ENCODE data around the gene ZBTB11. TPM values are rescaled to one million over a fixed set of nuclear protein-coding genes. Genes with fewer than 3 reads are reported as not detected.
A peak's percentile ranks its signal among the peaks of the same experiment; 100 is the strongest.

ZBTB11 gene
- total and polyA plus RNA-seq, 2 of the 13 experiments (the other 11 are each of a cell fraction or from before 2014, with no cell fraction given): 5.9 to 18.1 TPM

DNA sequence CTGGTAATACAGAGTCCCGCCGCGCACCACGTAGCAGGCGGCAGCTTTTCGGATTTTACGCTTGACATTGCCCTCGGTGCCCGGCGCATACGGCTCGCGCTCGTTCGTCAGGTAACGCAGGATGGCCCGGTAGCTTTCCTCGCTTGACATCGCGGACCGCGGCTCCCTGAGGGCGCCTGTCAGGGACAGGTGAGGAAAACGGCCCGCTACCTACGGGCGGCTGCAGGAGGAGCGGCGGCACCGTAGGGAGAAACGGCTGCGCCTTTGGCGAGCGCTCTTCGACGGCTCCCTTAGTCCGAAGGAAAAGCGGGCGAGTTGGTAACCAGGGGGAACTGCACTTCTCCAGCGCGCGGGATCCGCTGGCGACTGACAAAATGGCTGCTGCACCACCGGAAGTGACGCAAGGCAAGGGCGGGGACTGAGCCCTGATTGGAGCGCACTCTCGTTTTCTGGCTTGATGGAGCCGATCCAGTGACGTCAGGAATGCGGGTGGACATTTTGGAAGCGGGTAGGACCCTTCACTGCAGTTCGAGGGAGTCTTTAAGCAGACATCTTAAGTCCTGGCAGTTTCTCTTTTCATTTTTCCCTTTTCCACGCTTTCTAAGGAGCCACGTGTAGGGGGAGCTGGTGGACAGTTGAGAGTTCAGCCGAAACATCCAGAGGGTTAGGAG lies at the start of gene ZBTB11 (continued):
- TF ChIP-seq GPN1 (CRISPR knock-in tag; IDR thresholded peaks at IDR 0.05; ENCODE audit: borderline replicate concordance) (no peak), ZNF441 (CRISPR knock-in tag; IDR thresholded peaks at IDR 0.05; ENCODE audit: borderline replicate concordance) (0 out of 2 replicates have a peak, but pooled peaks have one; percentile 52), SKI (IDR thresholded peaks at IDR 0.05; ENCODE audit: partially characterized antibody) (peak; percentile 13), ZNF142 (CRISPR knock-in tag; IDR thresholded peaks at IDR 0.05) (peak; percentile 73), NFIC (IDR thresholded peaks at IDR 0.05; ENCODE audit: low read length) (no peak), ZNF570 (CRISPR knock-in tag; IDR thresholded peaks at IDR 0.05; ENCODE audit: borderline replicate concordance) (no peak), SP5 (CRISPR knock-in tag; IDR thresholded peaks at IDR 0.05; ENCODE audit: borderline replicate concordance, low read depth) (no peak; the same call in 1 of the 2 replicates), HMG20B (CRISPR knock-in tag; conservative IDR thresholded peaks at IDR 0.05) (no peak), ZNF878 (CRISPR knock-in tag; IDR thresholded peaks at IDR 0.05) (no peak), HMGXB4 (CRISPR knock-in tag; IDR thresholded peaks at IDR 0.05; ENCODE audit: borderline replicate concordance in 1 of 2, low read depth in 1 of 2) (peak; percentile 71 to 86), SOX6 (IDR thresholded peaks at IDR 0.05) (no peak), SOX6 (CRISPR knock-in tag; IDR thresholded peaks at IDR 0.05) (peak; percentile 60), GATA4 (IDR thresholded peaks at IDR 0.05; ENCODE audit: borderline replicate concordance, low read depth) (0 out of 2 replicates have a peak, but pooled peaks have one; percentile 13), HOXD1 (CRISPR knock-in tag; IDR thresholded peaks at IDR 0.05) (peak; percentile 61; the same call in 1 of the 2 replicates), JUND (CRISPR knock-in tag; IDR thresholded peaks at IDR 0.05) (no peak; the same call in none of the 2 replicates)
- TF ChIP-seq, protein P1, sequence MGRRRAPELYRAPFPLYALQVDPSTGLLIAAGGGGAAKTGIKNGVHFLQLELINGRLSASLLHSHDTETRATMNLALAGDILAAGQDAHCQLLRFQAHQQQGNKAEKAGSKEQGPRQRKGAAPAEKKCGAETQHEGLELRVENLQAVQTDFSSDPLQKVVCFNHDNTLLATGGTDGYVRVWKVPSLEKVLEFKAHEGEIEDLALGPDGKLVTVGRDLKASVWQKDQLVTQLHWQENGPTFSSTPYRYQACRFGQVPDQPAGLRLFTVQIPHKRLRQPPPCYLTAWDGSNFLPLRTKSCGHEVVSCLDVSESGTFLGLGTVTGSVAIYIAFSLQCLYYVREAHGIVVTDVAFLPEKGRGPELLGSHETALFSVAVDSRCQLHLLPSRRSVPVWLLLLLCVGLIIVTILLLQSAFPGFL (CRISPR knock-in tag; IDR thresholded peaks at IDR 0.05): no peak
- TF ChIP-seq, protein P2, sequence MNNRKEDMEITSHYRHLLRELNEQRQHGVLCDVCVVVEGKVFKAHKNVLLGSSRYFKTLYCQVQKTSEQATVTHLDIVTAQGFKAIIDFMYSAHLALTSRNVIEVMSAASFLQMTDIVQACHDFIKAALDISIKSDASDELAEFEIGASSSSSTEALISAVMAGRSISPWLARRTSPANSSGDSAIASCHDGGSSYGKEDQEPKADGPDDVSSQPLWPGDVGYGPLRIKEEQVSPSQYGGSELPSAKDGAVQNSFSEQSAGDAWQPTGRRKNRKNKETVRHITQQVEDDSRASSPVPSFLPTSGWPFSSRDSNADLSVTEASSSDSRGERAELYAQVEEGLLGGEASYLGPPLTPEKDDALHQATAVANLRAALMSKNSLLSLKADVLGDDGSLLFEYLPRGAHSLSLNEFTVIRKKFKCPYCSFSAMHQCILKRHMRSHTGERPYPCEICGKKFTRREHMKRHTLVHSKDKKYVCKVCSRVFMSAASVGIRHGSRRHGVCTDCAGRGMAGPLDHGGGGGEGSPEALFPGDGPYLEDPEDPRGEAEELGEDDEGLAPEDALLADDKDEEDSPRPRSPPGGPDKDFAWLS (CRISPR knock-in tag; IDR thresholded peaks at IDR 0.05; ENCODE audit: borderline replicate concordance): no peak

Measured in HepG2 (cell line).